ENCODE results near the gene ATPAF1.

The ATPAF1 gene

DNA sequence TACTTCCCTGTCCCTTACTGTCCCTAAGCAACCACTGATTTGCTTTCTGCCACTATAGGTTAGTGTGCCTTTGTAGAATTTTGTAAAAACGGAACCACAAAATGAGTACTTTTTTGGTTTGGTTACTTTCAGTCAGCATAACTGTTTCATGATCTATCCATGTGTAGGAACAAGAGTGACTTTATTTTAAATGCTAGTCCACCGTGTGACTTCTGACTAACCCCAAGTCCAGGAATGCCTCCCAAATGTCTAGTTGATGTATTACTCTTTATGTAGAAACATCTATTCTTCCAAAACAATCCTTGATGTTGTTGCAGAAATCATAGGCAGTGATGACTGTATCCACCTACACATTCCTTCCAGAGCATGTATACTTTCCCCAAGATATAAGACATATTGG lies 21.3 kb downstream of the ATPAF1 start:
- no peak overlapping the region for H3K27ac ChIP-seq
- TF ChIP-seq, protein P1, sequence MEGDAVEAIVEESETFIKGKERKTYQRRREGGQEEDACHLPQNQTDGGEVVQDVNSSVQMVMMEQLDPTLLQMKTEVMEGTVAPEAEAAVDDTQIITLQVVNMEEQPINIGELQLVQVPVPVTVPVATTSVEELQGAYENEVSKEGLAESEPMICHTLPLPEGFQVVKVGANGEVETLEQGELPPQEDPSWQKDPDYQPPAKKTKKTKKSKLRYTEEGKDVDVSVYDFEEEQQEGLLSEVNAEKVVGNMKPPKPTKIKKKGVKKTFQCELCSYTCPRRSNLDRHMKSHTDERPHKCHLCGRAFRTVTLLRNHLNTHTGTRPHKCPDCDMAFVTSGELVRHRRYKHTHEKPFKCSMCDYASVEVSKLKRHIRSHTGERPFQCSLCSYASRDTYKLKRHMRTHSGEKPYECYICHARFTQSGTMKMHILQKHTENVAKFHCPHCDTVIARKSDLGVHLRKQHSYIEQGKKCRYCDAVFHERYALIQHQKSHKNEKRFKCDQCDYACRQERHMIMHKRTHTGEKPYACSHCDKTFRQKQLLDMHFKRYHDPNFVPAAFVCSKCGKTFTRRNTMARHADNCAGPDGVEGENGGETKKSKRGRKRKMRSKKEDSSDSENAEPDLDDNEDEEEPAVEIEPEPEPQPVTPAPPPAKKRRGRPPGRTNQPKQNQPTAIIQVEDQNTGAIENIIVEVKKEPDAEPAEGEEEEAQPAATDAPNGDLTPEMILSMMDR (IDR thresholded peaks at IDR 0.05) = no peak
- no peak overlapping the region for H2AFZ ChIP-seq
- H3K9ac ChIP-seq = no peak overlapping the region
- H3K79me2 ChIP-seq = no peaks in the 10 kb centered on the region
- no peaks in the 10 kb centered on the region for H3K4me1 ChIP-seq
- no peak overlapping the region for H3K4me3 ChIP-seq (ENCODE audit: low read depth, low read length)
- H3K4me2 ChIP-seq (ENCODE audit: low read length) = no peak overlapping the region
- H3K9me3 ChIP-seq (ENCODE audit: control insufficient read depth, low read length) = no peaks in the 10 kb centered on the region
- H3K36me3 ChIP-seq (ENCODE audit: control insufficient read depth, insufficient read depth, low read length) = no peaks in the 10 kb centered on the region
- H3K27me3 ChIP-seq (ENCODE audit: control insufficient read depth, insufficient read depth, low read length) = no peaks in the 10 kb centered on the region

DNA sequence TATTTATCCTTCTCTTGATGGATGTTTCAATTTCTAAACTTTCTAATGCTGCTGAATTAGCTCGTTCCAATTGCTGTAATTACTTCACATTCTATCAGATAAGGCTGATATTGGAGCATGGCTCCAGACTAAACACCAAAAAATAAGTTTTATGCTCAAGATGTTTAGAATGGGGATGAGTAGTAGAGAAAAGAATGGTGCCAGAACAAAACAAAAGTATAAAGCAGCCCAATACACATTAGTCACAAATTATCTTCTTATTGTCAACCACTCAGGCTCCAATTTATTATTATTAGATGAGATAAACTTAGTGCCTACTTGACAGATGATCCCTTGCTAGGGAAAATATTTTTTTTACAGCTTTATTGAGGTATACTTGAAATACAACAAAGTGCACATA lies 21.8 kb downstream of the ATPAF1 start:
- no peaks in the 10 kb centered on the region for H3K36me3 ChIP-seq (ENCODE audit: control insufficient read depth, insufficient read depth, low read length)
- no peak overlapping the region for H3K4me3 ChIP-seq (ENCODE audit: low read depth, low read length)
- no peaks in the 10 kb centered on the region for H3K9me3 ChIP-seq (ENCODE audit: control insufficient read depth, low read length)
- no peaks in the 10 kb centered on the region for H3K4me1 ChIP-seq
- peak overlapping the region; percentile 17 for H3K4me2 ChIP-seq (ENCODE audit: low read length)
- no peaks in the 10 kb centered on the region for H3K27me3 ChIP-seq (ENCODE audit: control insufficient read depth, insufficient read depth, low read length)
- TF ChIP-seq, protein P1 (IDR thresholded peaks at IDR 0.05) = no peak
- no peak overlapping the region for H3K9ac ChIP-seq
- H3K27ac ChIP-seq = no peak overlapping the region
- H2AFZ ChIP-seq = no peak overlapping the region
- H3K79me2 ChIP-seq = no peaks in the 10 kb centered on the region

DNA sequence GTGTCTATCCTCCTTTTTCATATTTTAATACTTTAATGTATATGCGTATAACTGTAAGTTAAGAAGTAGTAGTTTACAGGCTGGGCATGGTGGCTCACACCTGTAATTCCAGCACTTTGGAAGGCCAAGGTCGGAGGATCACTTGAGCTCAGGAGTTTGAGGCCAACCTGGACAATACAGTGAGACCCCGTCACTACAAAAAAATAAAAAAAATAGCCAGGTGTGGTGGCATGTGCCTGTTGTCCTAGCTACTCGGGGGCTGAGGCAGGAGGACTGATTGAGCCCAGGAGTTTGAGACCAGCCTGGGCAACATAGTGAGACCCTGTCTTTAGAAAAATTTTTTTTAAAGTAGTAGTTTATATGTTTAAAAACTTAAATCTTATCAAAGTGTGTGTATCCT lies 22.3 kb downstream of the ATPAF1 start:
- H3K27ac ChIP-seq = no peak overlapping the region
- H3K4me2 ChIP-seq (ENCODE audit: low read length) = no peak overlapping the region
- no peaks in the 10 kb centered on the region for H3K36me3 ChIP-seq (ENCODE audit: control insufficient read depth, insufficient read depth, low read length)
- no peaks in the 10 kb centered on the region for H3K9me3 ChIP-seq (ENCODE audit: control insufficient read depth, low read length)
- no peak overlapping the region for H3K4me3 ChIP-seq (ENCODE audit: low read depth, low read length)
- no peak overlapping the region for H2AFZ ChIP-seq
- H3K79me2 ChIP-seq = no peaks in the 10 kb centered on the region
- no peaks in the 10 kb centered on the region for H3K27me3 ChIP-seq (ENCODE audit: control insufficient read depth, insufficient read depth, low read length)
- H3K9ac ChIP-seq = no peak overlapping the region
- TF ChIP-seq, protein P1 (IDR thresholded peaks at IDR 0.05) = no peak
- H3K4me1 ChIP-seq = no peaks in the 10 kb centered on the region

DNA sequence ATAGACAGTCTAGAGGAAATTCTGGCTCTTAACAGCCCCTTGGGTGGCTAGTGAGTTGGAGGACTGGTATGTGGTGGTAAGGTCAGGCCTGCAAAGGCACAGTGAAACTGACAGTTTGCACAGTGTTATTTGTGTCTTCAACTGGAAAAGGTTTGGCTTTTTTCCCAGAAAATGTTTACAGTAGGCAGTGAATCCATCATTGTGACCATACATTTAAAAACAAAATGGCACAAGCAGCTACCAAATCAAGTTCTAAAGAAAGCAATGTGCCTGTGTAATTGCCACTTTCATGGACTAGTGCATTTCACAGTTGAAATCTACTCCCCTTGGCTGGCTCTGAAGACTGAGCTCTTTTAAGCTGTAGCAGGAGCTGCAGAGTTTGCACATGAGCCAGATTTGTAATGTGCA lies 24.8 kb downstream of the ATPAF1 start:
- Histone ChIP-seq H3K79me2 (no peaks in the 10 kb centered on the region), H3K9me3 (ENCODE audit: control insufficient read depth, low read length) (no peaks in the 10 kb centered on the region), H2AFZ (no peak overlapping the region), H3K4me3 (ENCODE audit: low read depth, low read length) (peak overlapping the region; percentile 9), H3K9ac (no peak overlapping the region), H3K36me3 (ENCODE audit: control insufficient read depth, insufficient read depth, low read length) (no peaks in the 10 kb centered on the region), H3K4me2 (ENCODE audit: low read length) (peak overlapping the region; percentile 37), H3K4me1 (no peaks in the 10 kb centered on the region), H3K27ac (peak overlapping the region; percentile 19), H3K27me3 (ENCODE audit: control insufficient read depth, insufficient read depth, low read length) (no peaks in the 10 kb centered on the region)
- TF ChIP-seq, protein P1 (IDR thresholded peaks at IDR 0.05) = no peak

DNA sequence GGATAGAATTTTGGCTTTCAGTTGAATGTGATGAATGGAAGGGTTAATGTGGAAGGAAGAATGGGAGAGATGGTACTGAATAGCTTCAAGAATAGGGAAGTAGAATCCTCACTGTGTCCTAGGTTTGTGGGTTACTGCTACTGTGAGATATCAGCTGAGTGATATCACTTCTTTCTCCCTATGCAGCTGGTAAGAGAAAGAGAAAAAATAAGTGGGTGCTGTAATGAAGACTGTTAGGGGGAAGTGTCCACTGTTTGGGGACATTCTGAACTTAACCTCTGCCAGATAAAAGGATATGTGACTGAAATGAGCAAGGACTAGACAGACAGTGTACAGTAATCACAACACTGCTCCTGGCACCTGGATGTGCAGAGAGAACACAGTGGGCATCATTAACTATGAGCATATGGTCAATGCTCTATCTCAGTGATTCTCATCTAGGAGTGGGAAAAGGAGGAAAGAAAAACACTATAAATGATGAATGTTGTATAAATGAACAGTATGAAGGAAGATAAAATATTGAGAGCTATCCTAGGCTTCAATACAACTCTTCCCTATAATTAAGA lies 26.0 kb downstream of the ATPAF1 start:
- Histone ChIP-seq H3K4me3 (ENCODE audit: low read depth, low read length) (no peak overlapping the region), H3K27ac (no peak overlapping the region), H3K4me1 (no peaks in the 10 kb centered on the region), H3K9ac (no peak overlapping the region), H3K36me3 (ENCODE audit: control insufficient read depth, insufficient read depth, low read length) (no peaks in the 10 kb centered on the region), H2AFZ (no peak overlapping the region), H3K27me3 (ENCODE audit: control insufficient read depth, insufficient read depth, low read length) (no peaks in the 10 kb centered on the region), H3K79me2 (no peaks in the 10 kb centered on the region), H3K9me3 (ENCODE audit: control insufficient read depth, low read length) (no peaks in the 10 kb centered on the region), H3K4me2 (ENCODE audit: low read length) (no peak overlapping the region)
- TF ChIP-seq, protein P1 (IDR thresholded peaks at IDR 0.05) = no peak

Measured in parathyroid adenoma (tissue), 2 donors.